Colon (tissue), 2 donors: Measurements from ENCODE around the gene SLC11A2.

Experiments
- FAIRE-seq: peaks from 2 replicates; lab custom pipeline; 2012; peaks lifted over from hg19 to GRCh38; lab: Jason Lieb, UNC
- donor health status: control.
- donor health status: control.

Gene SLC11A2

DNA sequence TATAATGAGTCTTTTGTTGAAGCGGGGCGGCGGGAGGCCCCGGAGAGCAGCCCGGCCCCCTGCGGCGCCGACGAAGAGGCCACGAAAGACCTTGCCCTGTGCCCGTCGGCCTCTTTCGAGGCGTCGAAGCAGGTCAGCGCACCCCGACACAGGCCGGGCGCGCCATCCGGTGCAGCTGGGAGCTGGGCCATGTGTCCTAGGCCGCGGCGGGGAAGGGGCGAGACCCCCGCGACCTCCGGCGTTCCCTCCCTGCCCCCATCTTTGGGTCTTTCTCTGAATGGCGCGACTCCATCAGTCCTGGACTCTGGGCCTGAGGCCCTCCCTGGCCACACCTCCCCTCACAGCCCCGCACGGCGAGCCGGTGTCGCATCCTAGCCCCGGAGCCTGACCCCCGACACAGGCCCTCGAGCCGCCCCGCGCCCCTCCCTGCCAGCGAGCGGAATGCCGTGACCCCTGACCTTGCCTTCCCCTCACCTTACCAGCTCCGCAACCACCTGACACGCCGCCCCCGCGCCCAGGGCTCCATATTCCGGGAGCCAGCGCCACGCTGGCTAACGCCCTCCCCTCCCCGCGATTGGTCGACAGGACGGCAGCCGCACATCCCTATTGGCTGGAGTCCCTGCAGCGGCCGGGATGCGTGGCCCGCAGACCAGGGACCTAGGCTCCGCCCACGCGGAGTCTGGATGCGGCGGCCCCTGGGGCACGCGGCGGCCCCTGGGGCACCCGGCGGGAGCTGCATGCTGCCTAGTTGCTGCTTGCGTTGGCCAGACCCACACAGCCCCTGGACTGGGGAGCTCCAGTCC, at the start of gene SLC11A2:
SLC11A2 (minus strand) TSS at position 549 of the 803 bp plus-strand sequence. CDS start 15,656 bp downstream, outside the sequence.
- FAIRE-seq = no peak

DNA sequence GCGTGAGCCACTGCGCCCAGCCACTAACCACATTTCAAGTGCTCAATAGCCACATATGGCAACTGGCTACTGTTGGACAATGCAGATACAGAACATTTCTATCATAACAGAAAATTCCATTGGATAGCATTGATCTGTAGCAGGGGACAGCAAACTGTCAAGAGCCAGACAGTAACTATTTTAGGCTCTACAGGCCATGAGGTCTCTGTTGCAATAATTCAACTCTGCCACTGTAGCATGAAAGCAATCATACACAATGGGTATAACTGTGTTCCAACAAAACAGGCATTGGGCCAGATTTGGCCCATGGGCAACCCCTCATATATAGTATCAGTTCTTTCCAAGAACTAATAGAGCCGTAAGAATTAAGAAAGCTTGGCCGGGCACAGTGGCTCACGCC, 49.2 kb upstream of the SLC11A2 start:
- no peak for FAIRE-seq

DNA sequence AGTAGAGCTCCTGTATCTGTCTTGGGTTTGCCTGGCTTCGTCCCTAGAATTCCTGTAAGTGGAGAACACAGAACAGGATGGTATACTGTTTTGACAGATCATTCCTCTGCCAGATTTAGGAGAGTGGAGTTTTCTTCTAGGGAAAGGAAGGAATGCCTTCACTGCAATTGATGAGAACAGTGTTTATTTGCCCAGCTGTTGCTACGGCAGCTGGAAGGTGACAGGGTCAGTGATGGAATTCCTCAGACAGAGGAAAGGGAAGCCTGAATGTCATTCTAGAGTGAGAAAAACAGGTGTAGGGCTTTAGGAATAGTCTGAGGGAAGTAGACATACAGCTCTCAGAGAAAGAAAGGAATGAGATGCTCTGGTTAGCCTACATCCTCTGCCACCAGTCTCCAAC, 45.5 kb upstream of the SLC11A2 start:
- FAIRE-seq = no peak

DNA sequence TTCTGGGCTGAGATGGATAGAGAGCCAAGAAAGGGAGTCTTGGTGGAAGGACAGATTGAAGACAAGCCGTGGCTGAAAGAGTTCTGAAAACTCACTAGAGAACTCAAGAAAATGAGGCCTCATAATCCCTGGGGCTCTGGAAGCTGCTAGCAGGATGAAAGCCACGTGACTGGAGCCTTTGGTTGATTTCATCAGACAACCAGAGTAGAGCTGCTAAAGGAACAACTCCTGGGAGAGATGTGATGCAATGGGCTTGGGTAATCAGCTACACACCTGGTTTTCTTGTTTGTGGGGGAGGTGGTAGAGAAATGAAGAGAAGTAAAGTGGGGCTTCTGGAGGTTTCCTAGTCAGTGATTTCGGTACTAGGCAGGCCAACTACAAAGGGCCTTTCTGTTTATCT, 43.8 kb upstream of the SLC11A2 start:
- no peak for FAIRE-seq

DNA sequence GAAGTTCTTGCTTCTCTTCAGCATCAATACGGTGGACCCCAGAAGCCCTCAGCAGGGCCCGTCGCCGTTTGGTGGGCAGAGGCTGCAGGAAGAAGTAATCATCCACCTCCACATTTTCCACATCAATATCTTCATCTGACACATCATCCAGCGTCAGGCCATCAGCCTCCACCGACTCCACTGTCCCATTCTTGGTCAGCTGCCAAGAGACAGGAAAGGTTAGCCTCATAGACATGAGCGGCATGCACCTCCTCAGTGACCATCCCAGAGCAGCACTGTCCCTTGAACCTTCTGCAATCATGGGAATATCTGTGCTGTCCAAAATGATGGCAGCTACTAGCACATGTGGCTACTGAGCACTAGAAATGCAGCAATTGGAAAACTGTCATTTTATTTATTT, 41.6 kb upstream of the SLC11A2 start:
- no peak for FAIRE-seq

DNA sequence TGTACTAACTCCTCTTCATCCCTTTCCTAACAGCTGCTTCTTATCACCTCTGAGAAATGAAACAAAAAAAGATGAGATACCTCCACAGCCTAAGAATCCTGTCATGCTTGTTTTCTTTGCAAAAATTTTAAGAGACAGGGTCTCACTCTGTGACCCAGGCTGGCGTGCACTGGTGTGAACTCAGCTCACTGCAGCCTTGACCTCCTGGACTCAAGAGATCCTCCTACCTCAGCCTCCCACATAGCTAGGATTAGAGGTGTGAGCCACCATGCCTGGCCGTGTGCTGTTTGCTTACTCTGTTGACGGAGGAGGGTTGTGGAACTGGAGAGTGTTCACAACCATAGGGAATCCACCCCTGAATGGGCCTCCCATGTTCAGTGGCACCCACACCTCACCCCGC, 41.0 kb upstream of the SLC11A2 start:
- no peak for FAIRE-seq

DNA sequence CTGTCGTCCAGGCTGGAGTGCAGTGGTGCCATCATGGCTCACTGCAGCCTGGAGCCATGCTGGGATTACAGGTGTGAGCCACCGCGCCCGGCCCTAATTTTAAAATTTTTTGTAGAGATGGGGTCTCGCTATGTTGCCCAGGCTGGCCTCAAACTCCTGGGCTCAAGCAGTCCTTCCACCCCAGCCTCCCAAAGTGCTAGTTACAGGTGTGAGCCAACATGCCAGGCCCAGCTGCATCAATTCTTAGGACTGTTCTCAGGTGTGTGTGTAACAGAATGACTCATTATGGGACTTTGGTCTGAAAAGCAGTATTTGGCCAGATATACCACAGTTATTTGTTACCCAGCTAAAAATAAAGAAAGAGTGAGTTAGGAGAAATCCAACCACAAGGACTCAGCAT, 39.3 kb upstream of the SLC11A2 start:
- no peak for FAIRE-seq

DNA sequence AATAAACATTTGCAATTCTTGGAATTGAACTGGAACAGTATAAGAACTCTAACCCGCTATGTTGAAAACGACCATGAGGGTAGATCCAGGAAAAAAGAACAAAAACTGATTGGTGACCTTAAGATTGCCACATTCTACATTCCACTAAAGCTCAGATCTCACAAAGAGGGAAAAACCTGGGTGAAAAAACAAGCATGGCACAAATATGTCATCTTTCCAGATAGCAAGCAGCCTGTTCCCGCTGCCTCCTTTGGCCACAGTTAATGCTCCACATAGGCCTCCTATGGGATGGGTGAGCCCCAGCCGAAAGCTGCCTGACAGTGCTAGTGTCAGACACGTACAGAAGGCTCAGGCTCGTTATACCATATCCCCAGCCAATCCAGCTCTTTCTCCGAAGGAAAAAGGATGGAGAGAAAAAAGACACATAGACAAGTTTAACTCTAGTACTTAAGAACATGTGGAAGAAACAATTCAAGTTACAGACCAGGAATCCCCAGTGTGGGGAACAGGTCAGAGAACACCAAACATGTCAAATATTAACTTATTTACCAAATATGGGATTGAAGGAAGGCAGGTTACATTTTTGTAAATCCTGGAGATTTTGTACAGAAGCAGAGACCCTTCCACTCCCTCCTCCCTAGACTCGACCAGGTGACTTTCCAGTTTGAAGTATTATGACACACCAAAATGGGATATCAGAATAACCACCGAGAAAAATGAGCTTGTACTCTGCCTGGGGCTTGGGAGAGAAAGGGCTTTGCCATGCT, 36.6 kb upstream of the SLC11A2 start:
- no peak for FAIRE-seq

DNA sequence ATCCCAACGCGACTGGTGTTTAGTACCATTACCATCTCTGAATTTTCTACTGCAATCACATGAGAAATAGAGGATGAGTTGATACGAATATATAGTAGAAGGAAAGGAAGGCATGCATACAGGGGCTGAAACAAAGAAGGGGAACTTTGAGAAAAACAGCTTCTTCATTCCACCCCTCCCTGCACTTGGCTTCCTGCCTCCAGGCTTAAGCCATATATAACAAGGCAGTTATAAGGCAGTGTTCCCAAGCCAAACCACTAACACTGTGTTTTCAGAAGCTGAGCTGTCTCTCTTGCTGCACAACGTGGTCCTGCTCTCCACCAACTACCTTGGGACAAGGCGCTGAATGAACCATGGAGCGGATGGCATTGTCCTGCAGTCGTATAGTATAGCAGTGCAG, 32.9 kb upstream of the SLC11A2 start:
- no peak for FAIRE-seq

DNA sequence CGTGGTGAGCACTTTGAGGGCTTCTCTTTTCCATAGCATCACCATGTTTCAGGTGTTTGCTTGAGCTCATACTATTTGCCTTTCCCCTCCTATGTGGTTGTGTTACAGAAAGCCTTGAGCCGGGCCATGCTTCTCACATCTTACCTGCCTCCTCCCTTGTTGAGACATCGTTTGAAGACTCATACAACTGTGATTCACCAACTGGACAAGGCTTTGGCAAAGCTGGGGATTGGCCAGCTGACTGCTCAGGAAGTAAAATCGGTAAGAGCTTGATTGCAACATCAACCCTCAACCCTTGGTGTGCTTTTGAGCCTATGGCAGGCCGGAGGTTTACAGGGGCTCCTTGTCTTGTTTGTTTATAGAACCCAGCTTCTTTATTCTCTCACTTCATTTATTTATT, 30.1 kb upstream of the SLC11A2 start:
- FAIRE-seq = no peak

DNA sequence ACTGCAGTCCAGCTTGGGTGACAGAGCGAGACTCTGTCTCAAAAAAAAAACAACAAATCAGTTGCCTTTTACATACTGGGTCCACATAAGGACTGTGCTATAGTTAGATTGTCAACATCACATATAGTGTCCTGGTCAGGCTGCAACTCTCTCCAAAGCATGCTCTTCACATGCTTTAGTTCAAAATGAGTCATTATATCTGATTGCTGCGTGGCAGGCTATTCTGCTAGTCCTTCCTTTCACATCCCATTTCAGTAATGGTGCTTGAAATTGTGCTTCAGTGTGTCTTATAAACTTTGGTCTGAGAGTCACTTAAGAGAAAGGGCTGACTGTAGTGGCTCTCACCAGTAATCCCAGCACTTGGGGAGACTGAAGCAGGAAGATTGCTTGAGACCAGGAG, 28.9 kb upstream of the SLC11A2 start:
- FAIRE-seq = no peak

DNA sequence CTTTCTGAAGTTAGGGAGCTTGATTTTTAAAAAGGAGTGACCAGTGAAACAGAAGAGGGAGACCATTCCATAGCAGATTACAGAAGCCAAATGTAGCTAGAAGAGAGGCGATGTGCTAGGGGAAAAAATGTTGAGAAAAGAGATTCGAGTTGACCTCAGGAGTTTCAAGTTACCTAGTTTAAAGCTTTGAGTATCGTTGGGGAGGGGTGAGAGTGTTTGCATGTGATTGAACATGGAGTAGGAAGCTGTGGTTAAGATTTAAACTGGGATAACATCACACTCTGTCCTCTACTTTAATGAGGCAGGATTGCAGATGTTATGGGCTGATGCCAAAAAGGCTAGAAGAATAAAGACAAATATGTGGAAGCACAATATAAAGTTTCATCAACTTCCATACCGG, 25.6 kb upstream of the SLC11A2 start:
- no peak for FAIRE-seq

DNA sequence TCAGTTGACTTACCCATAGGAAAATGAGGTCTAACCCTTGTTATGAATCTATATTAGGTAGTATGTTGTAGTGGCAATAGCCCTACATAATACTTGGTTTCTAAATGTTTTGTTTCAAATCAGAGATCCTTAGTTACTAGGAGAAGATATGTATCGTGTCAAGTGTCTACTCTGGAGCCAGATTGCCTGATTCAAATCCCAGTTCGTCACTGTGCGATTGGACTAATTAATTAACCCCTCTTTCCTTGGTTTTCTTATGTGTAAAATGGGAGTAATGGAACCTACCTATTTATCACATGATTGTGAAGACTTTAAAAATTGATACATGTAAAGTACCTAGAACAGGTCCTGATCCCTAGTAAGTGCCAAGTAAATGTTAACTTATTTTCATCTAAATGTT, 23.3 kb upstream of the SLC11A2 start:
- no peak for FAIRE-seq

DNA sequence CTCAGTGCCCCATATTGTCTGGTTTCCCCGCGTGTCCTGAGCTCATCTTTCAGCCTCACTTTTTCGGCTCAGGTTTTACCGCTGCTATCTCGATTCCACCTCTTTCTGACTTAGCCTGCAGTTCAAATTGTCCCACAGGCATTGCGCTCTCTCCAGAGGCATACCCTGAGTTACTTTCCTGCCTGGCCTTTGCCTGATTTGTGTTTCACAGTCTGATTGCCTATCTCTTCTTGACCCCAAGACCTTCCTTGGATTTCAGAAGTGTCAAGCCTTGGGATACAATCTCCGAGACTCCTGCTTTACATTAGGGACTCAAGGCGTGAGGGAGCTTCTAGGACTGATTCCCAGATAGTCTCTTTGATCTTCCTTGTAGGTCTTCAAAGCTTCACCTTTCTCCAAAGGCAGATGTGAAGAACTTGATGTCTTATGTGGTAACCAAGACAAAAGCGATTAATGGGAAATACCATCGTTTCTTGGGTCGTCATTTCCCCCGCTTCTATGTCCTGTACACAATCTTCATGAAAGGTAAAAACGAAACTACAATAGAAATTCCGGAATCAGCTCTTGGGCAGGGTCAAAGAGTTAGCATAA, 22.6 kb upstream of the SLC11A2 start:
- FAIRE-seq = no peak

DNA sequence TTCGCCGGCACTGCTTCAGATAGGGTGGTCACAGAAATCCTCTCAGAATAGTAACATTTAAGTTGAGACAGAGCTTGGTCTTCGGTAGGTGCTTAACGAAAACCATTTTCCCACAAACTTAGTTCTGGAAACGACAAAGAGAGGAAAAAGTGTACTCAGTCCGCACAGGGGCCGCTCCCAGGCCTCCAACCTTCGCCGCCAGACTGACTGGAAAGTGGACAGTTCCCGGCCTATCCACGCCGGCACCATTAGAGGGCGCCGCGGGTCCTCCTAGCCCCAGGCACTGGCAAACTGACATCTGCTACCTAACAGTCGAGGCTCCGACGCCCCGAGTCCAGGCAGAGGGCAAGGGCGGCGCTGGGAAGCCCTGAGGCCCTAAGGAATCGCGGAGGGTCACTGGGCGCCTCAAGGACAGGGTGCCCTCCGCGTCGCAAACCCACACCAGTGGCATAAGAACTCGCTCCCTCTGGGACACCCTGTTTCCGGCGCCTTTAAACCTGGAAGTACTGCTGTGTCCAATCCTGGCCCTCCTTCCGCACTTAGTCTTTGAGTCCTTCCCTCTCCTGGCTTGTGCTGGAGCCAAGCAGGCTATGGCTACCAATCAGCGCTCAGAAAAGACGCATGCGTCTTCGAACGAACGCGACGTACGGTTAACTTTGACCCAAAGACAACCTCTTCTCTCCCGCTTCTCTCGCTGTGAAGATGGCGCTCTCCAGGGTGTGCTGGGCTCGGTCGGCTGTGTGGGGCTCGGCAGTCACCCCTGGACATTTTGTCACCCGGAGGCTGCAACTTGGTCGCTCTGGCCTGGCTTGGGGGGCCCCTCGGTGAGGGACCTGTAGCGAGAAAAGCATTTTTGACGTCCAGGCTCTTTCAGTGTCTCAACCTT, 21.7 kb upstream of the SLC11A2 start, which contains the start of gene LETMD1:
LETMD1 (plus strand) TSS at position 673 of the 886 bp plus-strand sequence; CDS start at position 703, 30 bp downstream.
- FAIRE-seq = no peak

DNA sequence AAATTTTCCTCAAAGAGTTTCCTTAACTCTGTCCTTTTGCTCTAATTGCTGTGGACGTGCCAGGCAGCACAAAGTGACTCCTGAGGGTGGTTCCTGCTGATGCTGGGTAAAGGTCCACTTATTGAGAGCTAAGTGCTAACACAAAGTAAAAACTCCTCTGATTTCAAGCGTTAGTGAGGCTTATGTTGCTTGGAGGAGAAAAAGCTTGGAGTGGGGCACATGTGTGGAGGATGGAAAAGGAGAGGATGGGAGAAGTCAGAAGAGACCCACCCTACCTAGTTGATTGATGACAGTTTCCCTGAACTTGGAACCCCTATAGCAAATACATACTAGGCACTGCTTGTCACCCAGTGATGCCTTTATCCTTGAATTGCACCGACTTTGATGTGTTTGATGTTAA, 10.1 kb upstream of the SLC11A2 start:
- no peak for FAIRE-seq

DNA sequence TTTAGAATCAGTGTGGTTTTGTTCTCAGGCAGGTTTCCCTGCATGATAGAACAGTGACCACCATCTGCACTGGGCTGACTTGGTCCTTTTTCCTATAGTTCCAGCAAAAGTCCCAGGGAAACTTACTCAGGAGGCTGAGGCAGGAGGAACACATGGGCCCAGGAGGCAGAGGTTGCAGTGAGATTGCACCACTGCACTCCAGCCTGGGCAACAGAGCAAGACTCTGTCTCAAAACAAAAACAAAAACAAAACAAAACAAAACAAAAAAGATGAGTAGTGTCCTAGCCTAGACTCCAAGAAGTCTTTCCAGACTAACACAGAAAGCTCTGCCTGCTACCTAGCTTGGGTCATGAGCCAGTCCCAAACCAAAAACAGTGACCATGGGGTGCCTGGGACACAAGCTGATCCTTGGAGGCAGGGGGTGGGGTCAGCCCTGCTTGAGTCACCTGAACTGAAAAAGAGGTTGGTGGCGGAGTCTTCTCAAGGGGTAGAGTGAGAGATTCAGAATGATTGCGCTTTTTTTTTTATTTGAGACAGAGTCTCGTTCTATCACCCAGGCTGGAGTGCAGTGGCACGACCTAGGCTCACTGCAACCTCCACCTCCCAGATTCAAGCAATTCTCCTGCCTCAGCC, 7.4 kb upstream of the SLC11A2 start:
- no peak for FAIRE-seq

DNA sequence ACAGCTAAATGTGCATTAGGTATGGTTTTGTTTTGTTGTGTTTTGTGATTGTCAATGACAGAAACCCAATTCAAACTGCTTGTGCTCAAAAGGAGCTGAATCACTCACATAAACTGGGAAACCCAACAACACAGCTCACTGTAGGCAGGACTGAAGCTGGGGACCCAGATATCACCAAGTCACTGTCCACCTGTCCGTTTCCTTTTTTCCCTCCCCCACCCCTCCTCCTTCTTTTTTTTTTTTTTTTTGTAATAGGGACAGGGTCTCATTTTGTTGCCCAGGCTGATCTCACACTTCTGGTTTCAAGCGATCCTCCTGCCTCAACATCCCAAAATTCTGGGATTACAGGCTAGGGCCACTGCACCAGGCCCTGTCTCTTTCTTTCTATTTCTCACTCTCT, 6.9 kb upstream of the SLC11A2 start:
- FAIRE-seq = no peak

DNA sequence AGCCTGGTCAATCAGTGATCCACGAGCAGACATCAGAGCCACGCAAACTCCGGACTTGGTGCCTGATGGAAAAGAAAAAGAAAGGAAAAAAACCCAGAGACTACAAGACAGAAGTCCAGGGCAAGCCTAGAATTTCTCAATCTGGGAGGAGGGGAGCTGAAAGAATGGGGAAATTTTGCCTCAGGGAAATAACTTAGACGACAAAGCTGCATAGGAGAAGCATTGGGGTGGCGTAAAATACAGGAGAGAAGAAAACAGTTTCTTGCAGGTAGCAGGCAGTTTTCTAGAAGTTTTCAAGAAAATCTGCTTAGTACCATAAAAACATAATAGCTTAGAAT, 2.6 kb upstream of the SLC11A2 start:
- no peak for FAIRE-seq

DNA sequence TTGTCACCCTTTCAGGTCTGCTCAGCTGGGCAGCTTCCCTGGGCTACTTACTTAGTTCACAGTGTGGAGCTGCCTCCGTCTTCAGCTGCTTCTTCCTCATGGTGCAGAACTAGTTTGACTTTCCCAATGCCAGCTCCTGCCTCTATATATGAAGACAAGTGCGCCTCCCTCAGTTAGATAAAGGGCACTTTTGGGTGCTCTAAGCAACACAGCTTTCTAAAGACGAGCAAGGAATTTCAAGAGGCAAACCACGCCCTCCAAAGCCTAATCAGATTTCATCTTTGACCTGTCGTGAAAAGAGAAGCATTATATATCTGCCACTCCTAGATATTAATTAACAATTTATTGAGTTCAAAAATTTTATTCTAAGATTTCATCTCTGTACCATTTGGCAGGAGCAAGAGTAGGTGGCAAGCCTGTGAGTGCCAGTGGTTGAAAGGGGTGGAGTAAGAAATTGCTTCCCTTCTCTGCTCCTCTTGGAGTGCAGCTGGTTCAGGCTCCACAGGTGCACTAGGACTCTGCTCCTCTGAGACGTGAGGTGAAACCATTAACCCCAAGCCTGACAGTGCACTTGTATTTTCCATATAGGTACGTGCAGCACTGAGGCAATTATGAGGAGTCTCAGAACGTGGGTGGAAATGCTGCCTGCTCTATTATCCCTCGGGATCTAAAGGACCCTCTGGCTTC, 2.1 kb upstream of the SLC11A2 start:
- FAIRE-seq = no peak

DNA sequence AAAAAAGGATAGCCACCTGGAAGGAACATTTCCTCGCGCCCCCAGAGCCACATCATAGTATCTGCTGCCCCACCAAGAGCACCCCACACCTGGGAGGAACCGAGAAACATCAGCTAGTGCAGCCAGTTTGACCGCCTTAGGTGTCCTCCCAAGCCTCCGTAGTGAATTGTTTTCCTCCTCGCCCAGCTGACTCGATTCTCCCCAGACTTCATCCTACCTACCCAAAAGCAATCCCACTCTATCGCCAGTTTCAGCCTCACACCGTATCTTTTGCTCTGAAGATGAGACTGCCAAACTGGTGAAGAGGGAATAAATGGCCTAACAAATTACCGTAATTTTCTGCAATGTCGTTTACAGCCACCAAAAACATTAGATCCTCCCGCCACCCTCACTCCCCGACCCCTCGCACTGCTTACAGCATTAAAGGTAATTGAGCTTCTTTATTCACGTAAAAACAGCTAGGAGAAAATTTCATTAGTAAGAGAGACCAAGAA, 1.2 kb upstream of the SLC11A2 start:
- FAIRE-seq = no peak
